IMR-90 (cell line): ENCODE data around the gene PCMTD2. TPM values are rescaled to one million over a fixed set of nuclear protein-coding genes. Genes with fewer than 3 reads are reported as not detected.
"Not testable (repeated sequence)": the region's sequence is repeated elsewhere in the genome, so short reads cannot be mapped to it uniquely, and the experiment has no call there.

ENCODE experiments used
- ATAC-seq: fragments of 200-7000 bp; cut with Tn5 transposase; 2 replicates; pipeline ENCODE4 v1.9.1; 2020; ENCODE audit warnings: low read depth, mild to moderate bottlenecking, moderate library complexity
- BruUV-seq: library from RNA; stranded (reverse); fragments of 400-500 nt; replicated peaks from 2 replicates; lab custom pipeline; 2021; lab: Mats Ljungman, UMichigan
- CTCF ChIA-PET: fragments of 300-600 bp; formaldehyde crosslinking; extraction: SDS; loops from one replicate; lab custom pipeline; 2021; ENCODE audit warnings: antibody characterized with exemption; lab: Yijun Ruan, JAX
- POLR2A ChIA-PET: fragments of 300-600 bp; sonication (Branson Sonifier 250); formaldehyde crosslinking; loops from one replicate; lab custom pipeline; 2022; ENCODE audit warnings: antibody characterized with exemption; ENCODE audit not compliant: unreplicated experiment; lab: Charles Lee
- DNase-seq: peaks from one replicate; pipeline ENCODE4 v3.0.0; 2013
- H2AFZ ChIP-seq: replicated peaks from 2 replicates; pipeline ENCODE3; 2013; ENCODE audit warnings: low read length, mild to moderate bottlenecking; ENCODE audit not compliant: poor library complexity
- H2AK5ac ChIP-seq: 2 replicates; pipeline ENCODE4 v1.6.1; 2013; ENCODE audit warnings: low read depth, low read length, inconsistent platforms
- H2AK9ac ChIP-seq: replicated peaks from 2 replicates; pipeline ENCODE3; 2013; ENCODE audit warnings: mild to moderate bottlenecking, low read depth, low read length, moderate library complexity; ENCODE audit not compliant: poor library complexity
- H2BK120ac ChIP-seq: 2 replicates; pipeline ENCODE4 v1.6.1; 2013; ENCODE audit warnings: low read depth, low read length, inconsistent platforms
- H2BK15ac ChIP-seq: 3 replicates; pipeline ENCODE4 v1.6.1; 2013; ENCODE audit warnings: low read depth, low read length, inconsistent platforms
- H2BK20ac ChIP-seq: 2 replicates; pipeline ENCODE4 v1.6.1; 2013; ENCODE audit warnings: low read depth, mild to moderate bottlenecking, inconsistent platforms, low read length, moderate library complexity
- H2BK5ac ChIP-seq: 2 replicates; pipeline ENCODE4 v1.6.1; 2013; ENCODE audit warnings: mild to moderate bottlenecking, low read depth, low read length, inconsistent platforms; ENCODE audit not compliant: poor library complexity, severe bottlenecking
- H3K14ac ChIP-seq: replicated peaks from 2 replicates; pipeline ENCODE4 v1.6.1; 2013; ENCODE audit warnings: low read depth, low read length, inconsistent platforms
- H3K18ac ChIP-seq: 2 replicates; pipeline ENCODE4 v1.6.1; 2013; ENCODE audit warnings: low read depth, low read length, control low read depth
- H3K23ac ChIP-seq: 2 replicates; pipeline ENCODE4 v1.6.1; 2013; ENCODE audit warnings: low read depth, low read length, inconsistent platforms
- H3K27ac ChIP-seq: 2 replicates; pipeline ENCODE4 v1.5.1; 2013; ENCODE audit warnings: mild to moderate bottlenecking, control low read depth, low read length; ENCODE audit not compliant: insufficient read depth
- H3K27me3 ChIP-seq: 2 replicates; pipeline ENCODE4 v1.6.1; 2013; ENCODE audit warnings: low read length; ENCODE audit not compliant: control insufficient read depth, insufficient read depth
- H3K36me3 ChIP-seq: 2 replicates; pipeline ENCODE4 v1.6.1; 2013; ENCODE audit warnings: low read length, mixed read lengths; ENCODE audit not compliant: control insufficient read depth, insufficient read depth
- H3K4ac ChIP-seq: 2 replicates; pipeline ENCODE4 v1.6.1; 2013; ENCODE audit warnings: low read depth, low read length, inconsistent platforms
- H3K4me1 ChIP-seq: 2 replicates; pipeline ENCODE4 v1.6.1; 2013; ENCODE audit warnings: low read length, mixed read lengths; ENCODE audit not compliant: control insufficient read depth, insufficient read depth
- H3K4me2 ChIP-seq: 2 replicates; pipeline ENCODE4 v1.6.1; 2013; ENCODE audit warnings: low read depth, mild to moderate bottlenecking, control low read depth, low read length, moderate library complexity
- H3K4me3 ChIP-seq: 2 replicates; pipeline ENCODE4 v1.5.1; 2013; ENCODE audit warnings: low read depth, mild to moderate bottlenecking, control low read depth, low read length, moderate library complexity; ENCODE audit not compliant: insufficient read depth
- H3K56ac ChIP-seq: 2 replicates; pipeline ENCODE4 v1.6.1; 2013; ENCODE audit warnings: low read length, inconsistent platforms; ENCODE audit not compliant: insufficient read depth; ENCODE audit errors: extremely low read depth
- H3K79me1 ChIP-seq, 2 experiments: 2 replicates each; pipeline ENCODE4 v1.6.1; 2013; ENCODE audit warnings: low read length in 2 of 2, inconsistent platforms in 1 of 2, low read depth in 1 of 2
- H3K9ac ChIP-seq: 2 replicates; pipeline ENCODE4 v1.6.1; 2013; ENCODE audit warnings: low read depth, low read length, control low read depth
- H3K9me1 ChIP-seq: 2 replicates; pipeline ENCODE4 v1.6.1; 2013; ENCODE audit warnings: low read length, inconsistent platforms; ENCODE audit not compliant: insufficient read depth
- H3K9me3 ChIP-seq: 2 replicates; pipeline ENCODE4 v1.6.1; 2013; ENCODE audit warnings: low read length; ENCODE audit not compliant: control insufficient read depth, insufficient read depth
- H4K20me1 ChIP-seq: 2 replicates; pipeline ENCODE4 v1.6.1; 2013; ENCODE audit warnings: low read length, inconsistent platforms; ENCODE audit not compliant: insufficient read depth
- H4K5ac ChIP-seq: 2 replicates; pipeline ENCODE4 v1.6.1; 2013; ENCODE audit warnings: mild to moderate bottlenecking, low read depth, low read length, control low read depth
- H4K8ac ChIP-seq, 2 experiments: 2 replicates each; pipeline ENCODE4 v1.6.1; 2013; ENCODE audit warnings: low read depth in 2 of 2, low read length in 2 of 2, control low read depth in 1 of 2, inconsistent platforms in 1 of 2
- H4K91ac ChIP-seq: 2 replicates; pipeline ENCODE4 v1.6.1; 2013; ENCODE audit warnings: low read depth, low read length, inconsistent platforms; ENCODE audit not compliant: insufficient read depth
- WGBS, 2 experiments: methylation state at CpG; one replicate each; pipeline versions ENCODE4 v1.1.5 to v1.1.7; 2013; ENCODE audit warnings: missing lambda C conversion rate in 2 of 2; ENCODE audit not compliant: insufficient read length in 1 of 2; ENCODE audit errors: extremely low coverage in 2 of 2; 5-methylcytosine and 5-hydroxymethylcytosine counted together
- dilution Hi-C: fragments of 300-500 bp; cut with HindIII; formaldehyde crosslinking; loops from one replicate; pipeline ENCODE4 v1.14.3; 2018; ENCODE audit warnings: low sequenced_read_pairs; ENCODE audit not compliant: unreplicated experiment
- in situ Hi-C: fragments of 300-500 bp; cut with MboI; formaldehyde crosslinking; loops from 3 replicates; pipeline ENCODE4 v1.14.3; 2019; ENCODE audit warnings: low sequenced_read_pairs, inconsistent platforms, mixed read lengths
- intact Hi-C: fragments of 100-400 bp; cut with micrococcal nuclease; formaldehyde crosslinking; loops from 2 replicates; pipeline ENCODE4 v1.10.0; 2022
- polyA plus RNA-seq, 3 experiments: library from polyadenylated mRNA; depleted of rRNA; stranded (reverse); fragments of >200 nt; gene quantifications; 2 replicates each; pipeline ENCODE4 v1.2.3, GENCODE V29; 2012; ENCODE audit warnings: low replicate concordance in 1 of 3
- total RNA-seq: library from RNA; depleted of rRNA; stranded (reverse); fragments of >200 nt; gene quantifications from 2 replicates; pipeline ENCODE4 v1.2.3, GENCODE V29; 2012

PCMTD2 gene
- total and polyA plus RNA-seq, 2 of the 4 experiments (the other 2 are of a cell fraction): 23.6 to 28.3 TPM

GRCh38 chr20:64292167-64292566 is 36.6 kb downstream of the PCMTD2 start:
- DNase-seq, CTCF ChIA-PET, intact Hi-C loops, H3K23ac ChIP-seq, H2BK5ac ChIP-seq, H3K9me3 ChIP-seq, H3K9ac ChIP-seq, H3K36me3 ChIP-seq, H3K9me1 ChIP-seq, H3K79me1 ChIP-seq, POLR2A ChIA-PET, H4K91ac ChIP-seq, H3K4me1 ChIP-seq, H2AFZ ChIP-seq, H3K27ac ChIP-seq, H3K27me3 ChIP-seq, H3K56ac ChIP-seq, H2BK15ac ChIP-seq, H3K4me2 ChIP-seq, H2BK120ac ChIP-seq, dilution Hi-C loops, BruUV-seq, H2BK20ac ChIP-seq, H3K4ac ChIP-seq, H4K20me1 ChIP-seq, H2AK5ac ChIP-seq, H3K14ac ChIP-seq, H2AK9ac ChIP-seq, H4K5ac ChIP-seq, ATAC-seq, in situ Hi-C loops, H4K8ac ChIP-seq, H3K18ac ChIP-seq, H3K4me3 ChIP-seq: not testable (repeated sequence)
- no CpG with 5 or more reads among the region's 13 CpGs for WGBS, 2 experiments

GRCh38 chr20:64303086-64303485 is 47.5 kb downstream of the PCMTD2 start:
- H3K23ac ChIP-seq, intact Hi-C loops, H2AK5ac ChIP-seq, BruUV-seq, H3K4ac ChIP-seq, H3K9me1 ChIP-seq, H3K14ac ChIP-seq, DNase-seq, H3K9ac ChIP-seq, H4K8ac ChIP-seq, in situ Hi-C loops, H3K4me1 ChIP-seq, H3K79me1 ChIP-seq, H3K36me3 ChIP-seq, H3K4me3 ChIP-seq, H3K9me3 ChIP-seq, H3K27ac ChIP-seq, H2BK120ac ChIP-seq, H2BK15ac ChIP-seq, H4K5ac ChIP-seq, H2AK9ac ChIP-seq, H4K91ac ChIP-seq, H4K20me1 ChIP-seq, H2BK5ac ChIP-seq, H3K18ac ChIP-seq, POLR2A ChIA-PET, ATAC-seq, H3K27me3 ChIP-seq, H3K56ac ChIP-seq, H2BK20ac ChIP-seq, H3K4me2 ChIP-seq, H2AFZ ChIP-seq, CTCF ChIA-PET, dilution Hi-C loops: not testable (repeated sequence)
- no CpG with 5 or more reads among the region's 2 CpGs for WGBS, 2 experiments
